HG03571 (cell line): ENCODE data around the gene ARHGAP15.

ENCODE experiments used
- ATAC-seq: cut with Tn5 transposase; IDR thresholded peaks from one replicate; pipeline ENCODE4 v1.9.1; 2021; ENCODE audit not compliant: unreplicated experiment

Gene ARHGAP15

DNA sequence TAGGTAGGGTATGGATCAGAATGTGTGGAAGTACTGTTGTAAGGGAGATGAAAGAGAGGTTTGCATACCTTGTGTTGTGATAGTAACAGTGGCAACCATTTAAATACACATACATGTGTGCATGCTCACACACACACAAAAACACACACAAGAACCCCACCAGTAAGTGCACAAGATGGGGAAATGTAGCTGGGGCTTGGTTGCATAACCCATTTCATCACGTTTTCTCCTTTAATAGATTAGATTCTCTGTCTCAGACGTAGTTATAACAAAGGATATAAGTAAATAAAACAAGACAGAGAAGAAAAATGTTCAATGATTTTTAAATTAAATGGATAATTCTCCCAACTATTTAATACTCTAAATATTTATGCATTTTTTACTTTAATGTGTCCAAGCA, 13.4 kb downstream of the ARHGAP15 start:
- ATAC-seq: no peak

DNA sequence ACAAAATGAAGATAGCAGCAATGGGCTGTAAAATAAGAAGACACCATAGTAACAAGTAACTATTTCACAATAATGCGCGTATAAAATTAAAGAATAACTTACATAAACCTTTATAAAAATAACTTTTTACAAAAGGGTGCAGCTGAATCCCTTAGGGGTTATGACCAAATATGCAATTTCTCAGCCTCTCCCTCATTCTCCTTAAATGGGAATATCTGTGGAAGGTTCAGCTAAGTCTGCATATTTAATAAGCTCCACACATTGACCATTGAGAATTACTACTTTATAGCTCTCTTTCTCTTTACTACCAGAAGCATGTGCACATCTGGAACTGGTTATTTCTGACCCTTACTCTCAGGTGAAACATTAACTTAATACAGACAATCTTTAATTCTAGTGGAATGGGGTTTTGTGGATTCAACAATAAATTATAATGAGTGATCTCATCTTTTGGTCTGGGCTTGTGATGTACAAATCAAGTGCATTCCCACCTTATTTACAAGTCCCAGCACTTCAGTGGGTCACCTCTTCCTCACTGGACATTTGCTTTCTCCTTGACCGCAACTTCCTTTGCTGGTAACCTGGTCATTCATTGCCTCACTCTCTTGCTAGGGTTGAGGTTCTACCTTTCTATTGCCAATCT, 15.7 kb downstream of the ARHGAP15 start:
- no peak for ATAC-seq

GRCh38 chr2:143146366-143146765, 17.1 kb downstream of the ARHGAP15 start:
- ATAC-seq: no peak

DNA sequence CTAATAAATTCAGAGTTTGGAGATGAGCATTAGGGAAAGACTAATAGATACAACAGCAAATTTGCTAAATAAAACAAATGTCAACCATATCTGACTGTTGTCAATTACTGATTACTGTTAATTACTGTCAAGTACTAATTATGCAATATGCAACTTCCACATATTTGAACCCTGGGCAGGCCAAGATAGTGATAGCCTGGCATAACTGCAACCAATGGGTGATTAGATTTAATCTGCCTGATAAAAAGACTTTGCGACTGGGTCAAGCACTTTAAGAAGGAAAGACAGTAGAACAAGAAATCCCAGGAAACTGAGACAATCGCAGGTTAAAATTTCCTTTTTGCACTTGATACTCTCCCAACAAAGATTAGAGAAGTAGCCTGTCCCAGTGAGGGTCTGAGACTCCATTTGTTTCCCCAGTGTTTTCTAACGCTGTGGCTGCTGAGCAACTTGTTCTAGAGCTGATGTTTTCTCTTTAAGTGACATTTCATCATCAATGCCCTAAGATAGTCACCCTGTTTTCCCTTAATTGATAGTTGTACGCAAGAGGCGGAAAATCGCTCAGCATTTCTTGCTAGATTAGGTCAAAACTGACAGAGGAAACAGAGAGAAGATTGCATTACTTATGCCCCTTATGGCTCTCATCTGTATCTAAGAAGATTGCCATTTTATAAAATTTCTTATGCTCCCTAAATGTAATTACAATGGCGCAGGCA, 17.8 kb downstream of the ARHGAP15 start:
- no peak for ATAC-seq

DNA sequence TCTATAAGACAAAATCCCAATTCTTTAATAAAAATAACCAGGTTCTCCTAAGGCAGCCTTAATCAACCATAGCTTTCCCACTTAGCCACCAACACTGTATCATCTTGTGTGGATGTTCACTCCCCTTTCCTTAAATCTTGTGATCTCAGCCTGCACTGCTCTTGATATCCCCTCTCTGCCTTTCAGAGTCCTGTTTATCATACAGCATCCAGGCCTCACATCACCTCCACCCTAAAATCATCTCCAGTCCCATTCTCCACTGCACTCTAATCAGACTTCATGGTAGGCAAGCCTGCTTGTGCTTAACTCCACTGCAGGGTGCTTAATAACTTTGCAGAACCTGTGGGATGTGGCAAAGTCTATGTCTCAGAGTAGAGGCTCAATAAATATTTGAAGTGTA, 18.8 kb downstream of the ARHGAP15 start:
- ATAC-seq: no peak

DNA sequence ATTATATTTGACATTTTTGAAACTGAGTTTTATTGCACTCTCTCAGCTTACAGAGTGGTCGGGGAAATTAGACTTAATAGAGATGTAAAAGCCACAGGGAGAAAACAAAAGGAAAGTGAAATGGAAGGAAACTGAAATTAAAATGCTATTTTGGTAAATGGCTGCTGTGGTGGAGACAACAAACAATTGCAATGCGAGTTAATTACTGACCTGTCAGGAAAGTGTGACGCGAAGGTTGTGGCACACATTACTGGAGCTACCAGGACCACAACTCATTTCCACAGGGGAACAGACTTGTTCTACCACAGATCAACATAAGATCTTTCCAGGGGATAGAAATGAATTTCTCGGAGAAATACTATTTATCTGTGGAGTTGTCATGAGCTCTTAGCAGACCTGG, 19.5 kb downstream of the ARHGAP15 start:
- peak; percentile 64 for ATAC-seq

DNA sequence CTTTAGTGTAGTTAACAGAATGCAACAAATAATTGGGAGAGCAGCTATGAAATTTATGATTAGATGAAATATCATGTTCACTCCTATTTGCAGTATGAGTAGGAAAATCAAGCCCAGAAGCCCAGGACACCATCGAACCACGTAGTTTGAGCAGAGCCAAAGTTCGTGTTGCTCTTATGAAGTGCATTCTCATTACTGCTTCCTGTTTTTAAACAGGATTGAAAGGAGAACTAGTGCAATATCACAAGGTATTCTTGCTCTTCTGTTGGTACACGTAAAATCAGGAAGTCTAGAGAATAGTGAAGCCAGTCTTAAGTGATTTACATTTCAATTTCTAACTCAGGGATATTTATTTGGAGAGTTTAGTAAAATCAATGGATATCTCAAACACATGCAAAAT, 21.1 kb downstream of the ARHGAP15 start:
- peak; percentile 56 for ATAC-seq

DNA sequence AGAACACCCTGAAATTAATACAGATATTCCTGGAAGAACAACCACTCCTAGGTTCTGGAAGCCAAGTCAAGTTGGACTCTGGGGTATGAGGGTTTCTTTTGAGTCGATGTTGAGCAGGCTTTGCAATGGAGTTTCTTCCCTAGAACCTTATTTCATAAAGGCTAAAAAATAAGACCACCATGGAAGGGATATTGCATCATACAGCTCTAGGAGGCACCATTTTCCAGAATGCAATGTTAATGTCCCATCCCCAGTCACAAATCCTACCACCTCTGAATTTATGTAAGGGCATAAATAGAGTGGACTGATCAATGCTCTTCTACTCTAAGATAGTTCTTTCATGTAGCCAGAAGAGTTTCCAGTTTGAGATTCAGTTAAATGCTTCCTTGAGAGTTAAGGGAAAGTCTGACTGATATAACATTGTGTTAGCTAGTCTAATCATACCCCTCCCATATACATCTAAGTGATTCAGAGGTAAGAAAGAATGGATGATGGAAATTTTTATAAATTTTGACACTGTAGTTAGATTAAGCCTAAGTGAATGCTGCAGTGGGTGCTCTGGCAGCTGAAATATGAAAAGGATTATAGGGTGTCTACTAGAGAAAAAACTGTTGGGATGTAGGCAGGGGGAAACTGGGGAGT, 22.0 kb downstream of the ARHGAP15 start:
- no peak for ATAC-seq

DNA sequence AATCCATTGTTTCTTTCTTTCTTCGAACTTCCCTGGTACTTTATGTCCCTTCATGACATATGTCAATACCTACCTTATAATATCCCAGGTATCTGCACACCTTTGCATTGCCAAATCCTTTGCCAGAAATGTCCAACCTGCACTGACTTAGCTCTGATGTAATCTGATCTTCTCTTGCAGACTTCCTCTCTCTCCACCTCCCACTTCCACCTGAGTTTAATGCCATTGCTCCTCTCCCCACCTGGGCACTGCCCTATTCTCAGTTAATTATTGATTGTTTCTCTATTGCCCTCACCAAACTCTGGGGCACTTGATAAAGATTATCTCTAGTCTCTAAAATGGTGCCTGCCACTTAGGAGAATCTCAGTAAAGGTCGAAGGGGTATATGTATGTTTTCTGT, 23.0 kb downstream of the ARHGAP15 start:
- ATAC-seq: no peak

- ATAC-seq: no peak
Observed at GRCh38 chr2:143152637-143153036, 23.4 kb downstream of the ARHGAP15 start.

- no peak for ATAC-seq
Observed at GRCh38 chr2:143155661-143156060, 26.4 kb downstream of the ARHGAP15 start.

DNA sequence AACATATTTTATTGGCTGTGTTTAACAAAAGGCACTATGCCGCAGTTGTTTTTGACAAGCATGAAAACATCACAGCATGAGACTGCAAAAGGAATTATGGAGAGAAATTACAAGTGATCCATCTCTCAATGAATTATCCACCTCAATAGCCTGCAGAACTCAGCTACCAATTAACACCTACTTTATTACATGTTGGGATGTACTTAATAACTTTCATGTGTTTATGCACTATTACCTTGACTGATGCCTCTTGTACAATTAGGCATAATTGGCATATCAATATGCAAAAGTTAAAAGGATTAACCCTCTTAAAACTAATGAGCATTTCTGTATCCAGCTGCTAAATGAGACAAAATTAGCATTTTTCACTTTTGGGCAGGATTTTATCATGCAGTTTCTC, 27.8 kb downstream of the ARHGAP15 start:
- ATAC-seq: no peak

DNA sequence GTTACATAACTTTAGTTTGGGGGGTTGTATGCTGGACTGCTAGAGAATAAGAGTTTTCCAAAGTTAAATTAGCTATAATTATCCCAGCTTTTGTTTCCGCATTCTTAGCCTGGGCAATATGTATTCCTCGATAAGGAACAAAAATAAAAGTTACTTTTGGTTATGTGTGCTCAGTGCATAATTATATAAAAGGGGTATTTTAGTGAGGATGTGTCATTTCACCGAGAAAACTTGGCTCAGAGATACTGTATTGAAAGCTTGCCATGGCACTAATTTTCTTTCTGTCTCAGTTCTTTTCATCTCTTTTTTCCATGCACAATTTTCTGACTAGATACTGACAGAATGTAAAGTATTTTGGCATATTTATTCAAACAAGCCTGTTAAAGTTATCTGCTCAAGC, 28.2 kb downstream of the ARHGAP15 start:
- no peak for ATAC-seq

DNA sequence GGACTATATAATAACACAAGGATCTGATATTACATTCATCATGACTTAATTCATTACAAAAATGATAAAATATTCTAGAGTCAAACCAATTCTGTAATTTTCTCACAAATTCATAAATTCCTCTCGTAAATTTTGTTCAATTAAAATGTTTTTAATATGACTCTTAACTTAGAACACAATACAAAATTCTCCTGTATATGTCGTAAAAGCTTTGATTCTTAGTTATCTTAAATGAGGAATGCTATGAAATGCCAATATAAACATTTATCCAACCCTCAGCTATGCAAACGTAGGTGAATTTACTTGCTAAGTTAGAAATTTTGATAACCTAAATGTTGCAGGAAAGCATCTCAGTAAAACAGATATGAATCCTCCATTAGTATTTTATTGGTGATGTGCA, 28.9 kb downstream of the ARHGAP15 start:
- ATAC-seq: no peak

DNA sequence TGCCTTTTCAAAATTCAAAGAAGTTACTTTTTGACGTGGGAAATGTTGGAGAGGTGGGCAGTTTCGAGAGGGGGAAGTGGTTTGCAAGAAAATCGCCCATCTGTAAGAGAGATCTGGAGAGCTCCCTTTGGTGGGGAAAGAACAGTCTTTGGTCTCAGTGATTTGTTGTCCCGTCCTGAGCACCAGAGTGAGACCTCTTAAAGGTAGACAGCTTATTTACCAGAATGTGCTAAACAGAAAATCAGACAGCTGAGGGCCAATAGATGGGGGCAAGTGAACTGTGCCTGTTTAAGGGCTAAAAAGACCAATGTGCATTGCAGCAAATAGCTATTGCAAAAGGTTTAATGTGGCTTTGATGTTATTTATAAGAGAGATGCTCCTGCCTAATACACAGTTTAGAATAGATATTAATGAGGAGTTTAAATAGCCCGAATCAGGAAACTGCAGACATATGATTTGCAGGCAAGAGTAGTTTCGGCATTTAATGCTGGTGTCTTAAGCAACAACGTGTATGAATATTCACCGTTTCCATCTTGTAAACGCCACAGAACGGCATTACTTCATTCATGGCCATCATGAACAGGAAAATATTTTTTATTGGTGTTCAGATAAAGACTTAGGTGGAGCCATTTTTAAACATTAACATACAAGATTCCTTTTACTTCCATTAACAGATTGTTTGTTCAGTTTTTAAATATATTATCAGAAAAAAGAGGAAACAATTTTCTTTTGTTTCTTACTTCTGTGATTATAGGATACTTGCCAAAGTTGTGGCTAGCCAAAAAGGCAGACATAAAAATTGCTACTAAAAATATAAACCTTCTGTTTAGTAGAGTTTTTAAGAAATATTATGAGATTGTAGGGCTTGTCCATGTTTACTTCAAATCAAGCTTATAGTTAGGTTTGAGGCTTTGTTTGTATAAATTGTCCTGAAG, 29.6 kb downstream of the ARHGAP15 start:
- ATAC-seq: no peak

DNA sequence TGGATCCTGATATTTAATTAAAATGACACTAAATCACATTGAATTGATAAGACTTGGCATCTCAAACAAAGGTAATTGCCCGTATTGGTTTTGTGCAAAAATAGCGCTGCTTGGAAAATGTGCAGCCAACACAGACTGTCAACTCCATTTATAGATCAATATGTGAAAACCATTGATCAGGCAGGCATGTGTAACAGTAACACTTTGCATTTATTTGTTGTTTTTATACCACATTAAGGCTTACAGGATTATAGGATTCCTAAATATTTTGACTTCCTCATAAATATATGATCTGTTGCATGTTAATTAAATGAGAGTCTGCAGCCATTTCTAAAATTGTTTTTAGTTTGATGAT, 30.2 kb downstream of the ARHGAP15 start:
- ATAC-seq: no peak

DNA sequence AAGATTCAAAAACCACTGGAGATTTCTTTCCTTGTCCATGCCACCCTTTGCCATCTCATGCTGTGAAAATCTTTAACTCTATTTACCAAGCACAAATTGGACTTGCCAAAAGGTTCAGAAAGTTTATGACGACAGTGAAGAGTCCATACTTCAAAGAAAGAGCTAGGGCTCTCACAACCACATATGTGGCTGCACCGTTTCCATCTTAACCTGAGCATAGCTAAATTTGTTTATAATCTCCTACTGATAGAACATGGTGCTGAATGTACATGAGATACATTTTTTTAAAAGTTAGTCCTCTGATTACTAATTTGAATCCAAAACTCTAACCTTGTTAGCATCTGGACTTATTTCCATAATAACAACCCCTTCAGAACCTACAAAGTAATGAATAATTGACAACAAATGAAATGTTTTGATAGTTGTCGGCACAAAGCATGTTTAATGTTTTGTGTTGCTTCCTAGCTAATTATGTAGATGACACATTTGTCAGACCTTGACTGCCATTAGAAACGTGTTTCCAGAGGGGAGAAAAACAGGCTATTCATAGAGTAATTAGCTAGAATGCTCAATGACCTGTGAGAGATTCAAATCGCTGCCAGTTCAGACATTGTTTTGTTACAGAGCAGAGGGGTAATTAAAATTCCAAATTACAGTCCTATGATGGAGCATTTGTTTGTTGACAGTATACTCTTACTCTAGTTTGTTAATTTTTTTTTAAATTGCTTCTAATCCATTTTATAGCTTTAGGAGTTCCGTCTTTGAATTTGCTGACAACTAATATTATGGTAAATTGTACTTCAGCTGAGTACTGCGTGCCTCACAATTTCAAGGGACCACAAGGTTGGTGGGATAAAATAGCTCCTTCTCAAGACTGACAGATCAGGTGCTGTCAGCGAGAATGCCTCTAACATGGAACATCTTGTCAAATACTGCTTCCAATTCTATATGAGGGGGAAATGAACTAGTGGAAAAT, 31.8 kb downstream of the ARHGAP15 start:
- no peak for ATAC-seq

- ATAC-seq: peak; percentile 56
Observed at GRCh38 chr2:143162123-143162837, 33.1 kb downstream of the ARHGAP15 start.

- ATAC-seq: no peak
Observed at GRCh38 chr2:143162997-143163396, 33.8 kb downstream of the ARHGAP15 start.

DNA sequence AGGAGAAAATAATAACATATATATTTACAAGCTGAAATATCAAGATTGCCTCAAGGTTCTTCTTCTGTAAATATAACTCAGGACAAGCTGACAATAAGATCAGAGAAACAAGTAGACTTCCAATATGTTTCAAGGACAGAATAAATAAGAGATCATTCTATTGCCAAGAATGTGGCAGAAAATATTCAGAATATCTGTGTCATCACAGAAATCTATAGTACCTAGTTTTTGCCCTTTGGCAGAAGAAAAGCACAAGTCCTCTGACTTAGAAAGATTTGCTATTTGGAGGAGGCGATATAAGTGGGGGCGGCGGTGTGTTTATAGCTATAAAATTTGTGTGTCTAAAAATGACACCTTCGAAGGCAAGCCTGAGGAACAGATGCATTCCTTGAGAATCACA, 34.3 kb downstream of the ARHGAP15 start:
- no peak for ATAC-seq
